ENCODE results near the gene CDK15. TPM values are rescaled to one million over a fixed set of nuclear protein-coding genes. Genes with fewer than 3 reads are reported as not detected.

CDK15 gene
- total RNA-seq, 2 experiments from 2014 or later: not detected

GRCh38 chr2:201919308-201919634 lies 112.9 kb downstream of the CDK15 start:
- Mint-ChIP-seq H3K9me3 (no peaks in the 10 kb centered on the region), H3K27ac (no peak overlapping the region), H3K4me1 (no peaks in the 10 kb centered on the region)

GRCh38 chr2:201923436-201924328 lies 117.3 kb downstream of the CDK15 start:
- Mint-ChIP-seq H3K27ac (no peak overlapping the region), H3K36me3 (ENCODE audit: low read depth) (no peaks in the 10 kb centered on the region), H3K27me3 (peaks cover 3% of the 10 kb centered on the region), H3K9me3 (no peaks in the 10 kb centered on the region), H3K4me1 (no peaks in the 10 kb centered on the region), H3K4me3 (no peak overlapping the region)
- DNase-seq: no peak
- ChIA-PET CTCF (no interaction called here), POLR2A (no interaction called here)

More at GRCh38 chr2:201919308-201919634, 112.9 kb downstream of the CDK15 start:
- no peaks in the 10 kb centered on the region for H3K36me3 Mint-ChIP-seq (ENCODE audit: low read depth)
- H3K4me3 Mint-ChIP-seq: no peak overlapping the region
- no peaks in the 10 kb centered on the region for H3K27me3 Mint-ChIP-seq
- CTCF ChIA-PET: no interaction called here
- DNase-seq: no peak
- POLR2A ChIA-PET: no interaction called here

DNA sequence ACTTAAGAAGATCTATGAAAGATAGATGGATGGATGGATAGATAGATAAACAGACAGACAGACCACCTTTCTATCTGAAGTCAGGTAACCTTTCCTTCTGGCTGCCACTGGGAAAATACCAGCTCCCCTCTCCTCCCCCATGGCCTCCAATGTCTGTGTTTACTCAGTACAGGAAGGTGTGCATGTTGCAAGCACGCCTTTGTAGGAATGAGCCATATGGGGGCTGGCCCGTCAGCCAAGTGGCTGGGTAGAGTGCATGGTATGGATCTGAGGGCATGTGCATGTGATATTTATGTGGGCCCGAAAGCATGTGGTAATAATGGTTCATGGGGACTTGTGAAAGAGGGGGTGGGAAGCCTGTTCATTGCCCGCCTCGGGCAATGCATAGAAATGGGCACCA lies 118.1 kb downstream of the CDK15 start:
- POLR2A ChIA-PET: no interaction called here
- no peak overlapping the region for H3K27ac Mint-ChIP-seq
- DNase-seq: no peak
- H3K4me1 Mint-ChIP-seq: no peaks in the 10 kb centered on the region
- no peaks in the 10 kb centered on the region for H3K36me3 Mint-ChIP-seq (ENCODE audit: low read depth)
- CTCF ChIA-PET: no interaction called here
- H3K27me3 Mint-ChIP-seq: peaks cover 3% of the 10 kb centered on the region
- H3K4me3 Mint-ChIP-seq: no peak overlapping the region
- no peaks in the 10 kb centered on the region for H3K9me3 Mint-ChIP-seq

DNA sequence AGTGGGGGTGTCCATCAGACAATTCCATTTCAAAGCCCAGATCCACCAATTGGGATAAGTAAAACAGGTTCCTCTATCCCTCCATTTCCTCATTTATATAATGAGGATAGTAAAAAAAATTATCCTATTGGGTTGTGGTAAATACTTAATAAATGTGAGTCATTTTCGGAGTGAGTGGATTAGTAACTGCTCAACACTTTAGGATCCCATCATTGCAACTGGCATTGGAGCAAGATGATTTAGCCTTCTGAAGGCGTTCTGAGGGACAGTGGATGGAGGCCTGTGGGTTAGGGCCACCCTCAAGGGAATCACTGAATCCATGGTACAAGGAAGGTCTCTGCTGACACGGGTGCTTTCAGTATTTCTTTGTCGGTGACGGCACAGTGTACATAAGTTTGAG lies 118.7 kb downstream of the CDK15 start:
- ChIA-PET POLR2A (no interaction called here), CTCF (no interaction called here)
- Mint-ChIP-seq H3K9me3 (no peaks in the 10 kb centered on the region), H3K27me3 (peaks cover 3% of the 10 kb centered on the region), H3K4me3 (no peak overlapping the region), H3K36me3 (ENCODE audit: low read depth) (no peaks in the 10 kb centered on the region), H3K27ac (no peak overlapping the region), H3K4me1 (no peaks in the 10 kb centered on the region)
- DNase-seq: no peak

GRCh38 chr2:201926067-201926466 lies 119.7 kb downstream of the CDK15 start:
- Mint-ChIP-seq H3K4me1 (no peaks in the 10 kb centered on the region), H3K9me3 (no peaks in the 10 kb centered on the region), H3K27me3 (peaks cover 8% of the 10 kb centered on the region), H3K36me3 (ENCODE audit: low read depth) (no peaks in the 10 kb centered on the region), H3K27ac (no peak overlapping the region), H3K4me3 (no peak overlapping the region)
- no peak for DNase-seq
- POLR2A ChIA-PET: interaction anchor here (0.9 kb wide), 1 partner anchor 56 kb away, joined by 3 read pairs; no protein-coding TSS in a partner anchor
- CTCF ChIA-PET: no interaction called here

DNA sequence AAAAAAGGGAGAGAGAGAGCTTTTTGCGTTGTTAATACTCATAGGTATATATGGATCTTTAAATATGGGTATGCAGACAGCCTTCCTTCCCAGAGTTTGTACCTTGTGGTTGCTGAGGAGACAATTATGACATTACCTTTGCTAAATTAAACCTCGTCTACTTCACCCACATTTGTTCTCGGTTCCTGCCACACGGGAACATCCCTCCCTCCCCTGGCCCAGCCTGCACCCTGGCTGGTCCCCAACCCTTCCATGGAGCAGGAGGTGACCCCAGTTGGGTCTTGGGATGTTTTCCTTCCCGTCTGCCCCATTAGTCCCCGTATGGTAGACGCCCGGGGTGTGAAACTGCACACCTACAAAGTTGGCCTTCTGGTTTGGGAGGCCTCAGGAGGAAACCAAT lies 122.0 kb downstream of the CDK15 start:
- Mint-ChIP-seq H3K9me3 (no peaks in the 10 kb centered on the region), H3K27ac (no peak overlapping the region), H3K4me1 (no peaks in the 10 kb centered on the region), H3K4me3 (no peak overlapping the region), H3K36me3 (ENCODE audit: low read depth) (no peaks in the 10 kb centered on the region), H3K27me3 (peaks cover 9% of the 10 kb centered on the region)
- ChIA-PET POLR2A (no interaction called here), CTCF (no interaction called here)
- no peak for DNase-seq

GRCh38 chr2:201929281-201930026 lies 123.1 kb downstream of the CDK15 start:
- ChIA-PET POLR2A (no interaction called here), CTCF (no interaction called here)
- Mint-ChIP-seq H3K27me3 (peaks cover 9% of the 10 kb centered on the region), H3K36me3 (ENCODE audit: low read depth) (no peaks in the 10 kb centered on the region), H3K4me1 (no peaks in the 10 kb centered on the region), H3K27ac (no peak overlapping the region), H3K4me3 (no peak overlapping the region), H3K9me3 (no peaks in the 10 kb centered on the region)
- DNase-seq: no peak

- ChIA-PET POLR2A (no interaction called here), CTCF (no interaction called here)
- Mint-ChIP-seq H3K9me3 (no peaks in the 10 kb centered on the region), H3K27ac (no peak overlapping the region), H3K36me3 (ENCODE audit: low read depth) (no peaks in the 10 kb centered on the region), H3K27me3 (peaks cover 9% of the 10 kb centered on the region), H3K4me3 (no peak overlapping the region), H3K4me1 (no peaks in the 10 kb centered on the region)
- DNase-seq: no peak
Observed at GRCh38 chr2:201930043-201930442, 123.7 kb downstream of the CDK15 start.

DNA sequence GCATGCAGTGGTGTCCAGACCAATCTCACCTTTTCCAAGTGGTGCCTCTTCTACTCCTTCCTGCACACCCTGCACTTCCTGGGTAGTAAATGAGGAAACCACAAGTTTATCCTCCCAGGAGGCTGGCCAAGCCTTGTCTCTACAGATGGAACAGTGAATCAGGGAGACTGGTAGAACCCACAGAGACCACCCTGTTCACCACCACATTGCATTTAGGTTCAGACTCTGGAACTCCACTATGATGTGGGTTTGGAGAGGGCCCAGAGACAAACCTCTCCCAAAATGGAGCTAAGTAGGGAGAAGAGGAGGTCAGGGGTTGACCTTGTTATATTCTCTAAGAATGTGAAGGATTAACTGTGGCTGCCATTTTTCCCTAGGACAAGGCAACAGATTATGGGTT lies 124.5 kb downstream of the CDK15 start:
- CTCF ChIA-PET: no interaction called here

GRCh38 chr2:201931475-201931874 lies 125.1 kb downstream of the CDK15 start:
- CTCF ChIA-PET: no interaction called here

More for the DNA sequence above, 124.5 kb downstream of the CDK15 start:
- no peaks in the 10 kb centered on the region for H3K4me1 Mint-ChIP-seq
- DNase-seq: no peak
- H3K27me3 Mint-ChIP-seq: peaks cover 11% of the 10 kb centered on the region
- H3K27ac Mint-ChIP-seq: no peak overlapping the region
- H3K9me3 Mint-ChIP-seq: no peaks in the 10 kb centered on the region
- no peaks in the 10 kb centered on the region for H3K36me3 Mint-ChIP-seq (ENCODE audit: low read depth)
- no peak overlapping the region for H3K4me3 Mint-ChIP-seq
- POLR2A ChIA-PET: no interaction called here

DNA sequence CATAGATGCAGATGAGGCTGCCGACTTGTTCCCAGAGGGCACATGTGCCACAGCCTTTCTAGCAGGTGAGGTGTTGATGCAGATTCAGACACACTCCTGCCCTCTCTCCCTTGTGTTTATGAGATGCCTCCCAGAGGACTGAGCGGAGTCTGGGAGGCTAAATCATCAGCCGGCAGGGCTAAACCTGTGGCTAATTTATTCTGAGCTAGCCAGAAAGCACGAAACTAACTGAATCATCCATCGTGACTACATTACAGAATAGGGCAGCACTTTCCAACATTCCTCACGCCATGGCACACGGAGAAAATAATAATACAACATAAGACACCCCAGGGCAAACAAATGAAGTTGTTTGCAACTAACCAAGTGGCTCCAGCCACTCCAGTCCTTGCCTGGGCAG lies 125.6 kb downstream of the CDK15 start:
- CTCF ChIA-PET: no interaction called here
- peaks cover 11% of the 10 kb centered on the region for H3K27me3 Mint-ChIP-seq
- H3K36me3 Mint-ChIP-seq (ENCODE audit: low read depth): no peaks in the 10 kb centered on the region
- POLR2A ChIA-PET: no interaction called here
- no peak for DNase-seq
- H3K27ac Mint-ChIP-seq: no peak overlapping the region
- no peak overlapping the region for H3K4me3 Mint-ChIP-seq
- H3K9me3 Mint-ChIP-seq: no peaks in the 10 kb centered on the region
- no peaks in the 10 kb centered on the region for H3K4me1 Mint-ChIP-seq

More at GRCh38 chr2:201931475-201931874, 125.1 kb downstream of the CDK15 start:
- Mint-ChIP-seq H3K27me3 (peaks cover 11% of the 10 kb centered on the region), H3K27ac (no peak overlapping the region), H3K4me3 (no peak overlapping the region), H3K36me3 (ENCODE audit: low read depth) (no peaks in the 10 kb centered on the region), H3K4me1 (no peaks in the 10 kb centered on the region), H3K9me3 (no peaks in the 10 kb centered on the region)
- POLR2A ChIA-PET: no interaction called here
- no peak for DNase-seq

- Mint-ChIP-seq H3K27me3 (peaks cover 10% of the 10 kb centered on the region), H3K9me3 (no peaks in the 10 kb centered on the region), H3K36me3 (ENCODE audit: low read depth) (no peaks in the 10 kb centered on the region), H3K4me1 (no peaks in the 10 kb centered on the region), H3K4me3 (no peak overlapping the region), H3K27ac (no peak overlapping the region)
- CTCF ChIA-PET: no interaction called here
- DNase-seq: no peak
- POLR2A ChIA-PET: no interaction called here
Observed at GRCh38 chr2:201932511-201932910, 126.2 kb downstream of the CDK15 start.

DNA sequence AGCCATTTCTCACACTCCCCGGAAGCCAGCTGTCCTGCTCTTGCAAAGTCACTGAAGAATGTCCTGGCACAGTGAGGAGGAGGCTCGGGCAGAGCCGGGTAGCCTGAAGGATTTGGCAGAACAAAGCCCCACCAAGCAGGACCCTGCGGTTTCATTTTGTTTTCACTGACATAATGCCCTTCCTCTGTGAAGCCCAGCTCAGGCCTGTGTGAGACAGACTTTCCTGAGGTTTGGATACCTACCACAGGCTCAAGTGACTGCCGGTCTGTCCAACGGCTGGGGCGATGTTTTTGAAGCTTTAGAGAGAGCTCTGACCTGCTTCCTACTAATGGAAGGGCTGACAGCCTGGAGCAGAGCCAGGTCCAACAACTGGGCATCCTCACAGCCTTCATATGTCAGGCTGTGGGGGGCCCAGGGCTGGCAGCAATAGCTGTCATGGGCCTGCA lies 127.5 kb downstream of the CDK15 start:
- ChIA-PET POLR2A (no interaction called here), CTCF (no interaction called here)
- no peak for DNase-seq
- no peaks in the 10 kb centered on the region for H3K9me3 Mint-ChIP-seq
- no peaks in the 10 kb centered on the region for H3K4me1 Mint-ChIP-seq
- no peak overlapping the region for H3K4me3 Mint-ChIP-seq
- H3K36me3 Mint-ChIP-seq (ENCODE audit: low read depth): no peaks in the 10 kb centered on the region
- H3K27me3 Mint-ChIP-seq: peaks cover 8% of the 10 kb centered on the region
- no peak overlapping the region for H3K27ac Mint-ChIP-seq

GRCh38 chr2:201936817-201937216 lies 130.5 kb downstream of the CDK15 start:
- no peaks in the 10 kb centered on the region for H3K4me1 Mint-ChIP-seq
- no peak for DNase-seq
- CTCF ChIA-PET: no interaction called here
- POLR2A ChIA-PET: no interaction called here
- H3K27me3 Mint-ChIP-seq: peaks cover 2% of the 10 kb centered on the region
- no peaks in the 10 kb centered on the region for H3K36me3 Mint-ChIP-seq (ENCODE audit: low read depth)
- H3K4me3 Mint-ChIP-seq: no peak overlapping the region
- H3K27ac Mint-ChIP-seq: no peak overlapping the region
- H3K9me3 Mint-ChIP-seq: no peaks in the 10 kb centered on the region
